Measurements from ENCODE around the gene DRAP1.
A peak's percentile ranks its signal among the peaks of the same experiment; 100 is the strongest.

DRAP1 gene

DNA sequence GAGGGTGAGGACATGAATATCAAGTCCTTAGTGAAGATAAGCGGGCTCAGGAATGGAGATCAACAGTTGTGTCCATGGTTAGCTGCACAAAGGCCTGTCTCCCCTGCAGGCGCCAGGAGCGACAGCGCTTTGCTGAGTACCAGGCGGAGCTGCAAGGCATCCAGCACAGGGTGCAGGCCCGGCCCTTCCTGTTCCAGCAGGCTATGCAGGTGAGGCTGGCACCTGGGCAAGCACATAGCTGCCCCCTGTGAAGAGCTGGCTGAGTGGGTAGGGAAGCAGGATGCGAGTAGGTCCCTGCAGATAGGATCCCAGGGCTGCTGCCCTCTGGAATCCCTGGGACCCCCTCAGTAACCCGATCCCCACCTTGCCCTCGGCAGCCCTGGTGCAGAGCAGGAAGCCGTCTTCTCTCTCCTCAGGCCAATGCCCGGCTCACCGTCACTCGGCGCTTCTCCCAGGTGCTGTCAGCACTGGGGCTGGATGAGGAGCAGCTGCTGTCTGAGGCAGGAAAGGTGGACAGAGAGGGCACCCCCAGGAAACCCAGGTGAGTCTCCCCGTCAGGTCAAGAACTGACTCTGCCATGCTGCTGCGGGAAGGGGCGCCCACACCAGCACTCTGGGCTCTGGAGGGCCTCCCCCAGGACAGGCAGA is 39.7 kb downstream of the DRAP1 start:
- H3K4me3 ChIP-seq (ENCODE audit: control insufficient read depth, low read depth, low read length) = no peak overlapping the region
- TF ChIP-seq, protein P1, sequence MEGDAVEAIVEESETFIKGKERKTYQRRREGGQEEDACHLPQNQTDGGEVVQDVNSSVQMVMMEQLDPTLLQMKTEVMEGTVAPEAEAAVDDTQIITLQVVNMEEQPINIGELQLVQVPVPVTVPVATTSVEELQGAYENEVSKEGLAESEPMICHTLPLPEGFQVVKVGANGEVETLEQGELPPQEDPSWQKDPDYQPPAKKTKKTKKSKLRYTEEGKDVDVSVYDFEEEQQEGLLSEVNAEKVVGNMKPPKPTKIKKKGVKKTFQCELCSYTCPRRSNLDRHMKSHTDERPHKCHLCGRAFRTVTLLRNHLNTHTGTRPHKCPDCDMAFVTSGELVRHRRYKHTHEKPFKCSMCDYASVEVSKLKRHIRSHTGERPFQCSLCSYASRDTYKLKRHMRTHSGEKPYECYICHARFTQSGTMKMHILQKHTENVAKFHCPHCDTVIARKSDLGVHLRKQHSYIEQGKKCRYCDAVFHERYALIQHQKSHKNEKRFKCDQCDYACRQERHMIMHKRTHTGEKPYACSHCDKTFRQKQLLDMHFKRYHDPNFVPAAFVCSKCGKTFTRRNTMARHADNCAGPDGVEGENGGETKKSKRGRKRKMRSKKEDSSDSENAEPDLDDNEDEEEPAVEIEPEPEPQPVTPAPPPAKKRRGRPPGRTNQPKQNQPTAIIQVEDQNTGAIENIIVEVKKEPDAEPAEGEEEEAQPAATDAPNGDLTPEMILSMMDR (IDR thresholded peaks at IDR 0.05; ENCODE audit: control insufficient read depth, insufficient read depth, low read depth, low read length, missing control alignments) = no peak
- DNase-seq (ENCODE audit: low read depth) = no peak

- TF ChIP-seq, protein P1 (IDR thresholded peaks at IDR 0.05; ENCODE audit: control insufficient read depth, insufficient read depth, low read depth, low read length, missing control alignments) = no peak
- H3K4me3 ChIP-seq (ENCODE audit: control insufficient read depth, low read depth, low read length) = peak overlapping the region; percentile 72
- DNase-seq (ENCODE audit: low read depth) = no peak
Measured at GRCh38 chr11:65960824-65961266, 41.6 kb downstream of the DRAP1 start.

- H3K4me3 ChIP-seq (ENCODE audit: control insufficient read depth, low read depth, low read length) = peak within 1 kb of the TSS; percentile 72
- peak; percentile 86 for DNase-seq (ENCODE audit: low read depth)
- TF ChIP-seq, protein P1 (IDR thresholded peaks at IDR 0.05; ENCODE audit: control insufficient read depth, insufficient read depth, low read depth, low read length, missing control alignments) = no peak
Measured at GRCh38 chr11:65961267-65962140, 42.3 kb downstream of the DRAP1 start, which contains the start of gene SART1. SART1 (plus strand) TSS chr11:65961734; CDS start chr11:65961781, 47 bp downstream.

GRCh38 chr11:65962141-65962564 is 42.9 kb downstream of the DRAP1 start:
- H3K4me3 ChIP-seq (ENCODE audit: control insufficient read depth, low read depth, low read length) = peak overlapping the region; percentile 72
- DNase-seq (ENCODE audit: low read depth) = no peak
- TF ChIP-seq, protein P1 (IDR thresholded peaks at IDR 0.05; ENCODE audit: control insufficient read depth, insufficient read depth, low read depth, low read length, missing control alignments) = no peak

- TF ChIP-seq, protein P1 (IDR thresholded peaks at IDR 0.05; ENCODE audit: control insufficient read depth, insufficient read depth, low read depth, low read length, missing control alignments) = no peak
- H3K4me3 ChIP-seq (ENCODE audit: control insufficient read depth, low read depth, low read length) = no peak overlapping the region
- DNase-seq (ENCODE audit: low read depth) = no peak
Measured at GRCh38 chr11:65964906-65965305, 45.7 kb downstream of the DRAP1 start.

DNA sequence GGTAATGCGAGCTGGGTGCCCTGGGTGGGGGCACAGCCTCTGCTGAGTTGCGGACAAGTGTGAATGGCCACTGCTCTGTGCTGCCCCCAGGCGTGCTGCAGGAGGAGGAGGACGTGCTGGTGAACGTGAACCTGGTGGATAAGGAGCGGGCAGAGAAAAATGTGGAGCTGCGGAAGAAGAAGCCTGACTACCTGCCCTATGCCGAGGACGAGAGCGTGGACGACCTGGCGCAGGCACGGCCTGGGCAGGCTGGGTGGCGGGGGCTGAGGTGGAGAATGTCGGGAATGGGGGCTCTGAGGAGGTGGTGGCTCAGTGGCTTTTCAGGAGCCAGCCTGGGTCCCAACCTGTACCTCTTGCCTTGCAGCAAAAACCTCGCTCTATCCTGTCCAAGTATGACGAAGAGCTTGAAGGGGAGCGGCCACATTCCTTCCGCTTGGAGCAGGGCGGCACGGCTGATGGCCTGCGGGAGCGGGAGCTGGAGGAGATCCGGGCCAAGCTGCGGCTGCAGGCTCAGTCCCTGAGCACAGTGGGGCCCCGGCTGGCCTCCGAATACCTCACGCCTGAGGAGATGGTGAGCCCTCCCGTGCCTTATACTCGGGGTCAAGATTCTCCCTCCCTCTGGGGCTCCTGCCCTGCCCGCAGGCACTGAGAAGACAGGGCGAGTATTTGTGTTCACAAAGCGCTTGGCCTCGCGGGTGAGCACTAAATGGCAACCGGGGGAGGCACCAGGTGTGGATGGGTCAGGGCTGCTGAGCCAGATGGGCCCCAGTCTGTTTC is 46.9 kb downstream of the DRAP1 start:
- H3K4me3 ChIP-seq (ENCODE audit: control insufficient read depth, low read depth, low read length) = no peak overlapping the region
- TF ChIP-seq, protein P1 (IDR thresholded peaks at IDR 0.05; ENCODE audit: control insufficient read depth, insufficient read depth, low read depth, low read length, missing control alignments) = no peak
- no peak for DNase-seq (ENCODE audit: low read depth)
